HepG2 (cell line): ENCODE measurements around the gene TARBP2. TPM values are rescaled to one million over a fixed set of nuclear protein-coding genes. Genes with fewer than 3 reads are reported as not detected.

ENCODE experiments used
- ARID2 ChIP-seq: sonication (generic); formaldehyde crosslinking; IDR thresholded peaks from 2 replicates; pipeline ENCODE4 v1.8.1; 2022; ENCODE audit warnings: mild to moderate bottlenecking, missing genetic modification reagents, borderline replicate concordance
- CENPT ChIP-seq: sonication (generic); formaldehyde crosslinking; IDR thresholded peaks from 2 replicates; pipeline ENCODE4 v1.8.0; 2022; ENCODE audit warnings: low read depth, mild to moderate bottlenecking, moderate library complexity, missing genetic modification reagents
- GPN1 ChIP-seq: sonication (generic); formaldehyde crosslinking; IDR thresholded peaks from 2 replicates; pipeline ENCODE4 v1.5.1; 2020; ENCODE audit warnings: missing genetic modification reagents, borderline replicate concordance
- KAT2B ChIP-seq: fragments of 150-350 bp; IDR thresholded peaks from 2 replicates; pipeline ENCODE4 v1.6.1; 2014; ENCODE audit warnings: low read depth, low read length, borderline replicate concordance
- KAT7 ChIP-seq: IDR thresholded peaks from 2 replicates; pipeline ENCODE4 v1.6.1; 2018; ENCODE audit warnings: borderline replicate concordance, missing compliant biosample characterization
- KLF11 ChIP-seq: IDR thresholded peaks from 2 replicates; pipeline ENCODE4 v1.6.1; 2016; ENCODE audit warnings: missing compliant biosample characterization
- KMT2B ChIP-seq: IDR thresholded peaks from 2 replicates; pipeline ENCODE4 v1.6.1; 2016; ENCODE audit warnings: missing genetic modification reagents, missing compliant biosample characterization
- MTF2 ChIP-seq: sonication (generic); formaldehyde crosslinking; IDR thresholded peaks from 2 replicates; pipeline ENCODE4 v1.5.0; 2020; ENCODE audit warnings: missing genetic modification reagents, borderline replicate concordance
- PHB2 ChIP-seq: fragments of 450-650 bp; IDR thresholded peaks from 2 replicates; pipeline ENCODE4 v1.6.1; 2018; ENCODE audit not compliant: partially characterized antibody
- REXO4 ChIP-seq: sonication (generic); formaldehyde crosslinking; IDR thresholded peaks from 2 replicates; pipeline ENCODE4 v1.8.0; 2022; ENCODE audit warnings: missing genetic modification reagents, mild to moderate bottlenecking, borderline replicate concordance
- RORA ChIP-seq: sonication (generic); formaldehyde crosslinking; IDR thresholded peaks from 2 replicates; pipeline ENCODE4 v1.5.0; 2020; ENCODE audit warnings: mild to moderate bottlenecking, missing genetic modification reagents, moderate library complexity
- ZNF264 ChIP-seq: sonication (generic); formaldehyde crosslinking; IDR thresholded peaks from 2 replicates; pipeline ENCODE4 v1.4.0; 2020; ENCODE audit warnings: missing genetic modification reagents
- ZNF317 ChIP-seq: sonication (generic); formaldehyde crosslinking; IDR thresholded peaks from 2 replicates; pipeline ENCODE4 v1.5.0; 2020; ENCODE audit warnings: mild to moderate bottlenecking, missing genetic modification reagents
- ZNF367 ChIP-seq: sonication (generic); formaldehyde crosslinking; IDR thresholded peaks from 2 replicates; pipeline ENCODE4 v1.4.0; 2020; ENCODE audit warnings: missing genetic modification reagents, borderline replicate concordance
- polyA plus RNA-seq, 8 experiments: library from polyadenylated mRNA; depleted of rRNA in 3 of 8; stranded (reverse) in 7 of 8; unstranded in 1 of 8; fragments of >200 nt; fragmentation: Illumina TruSeq in 4 of 8; extraction: Trizol in 4 of 8; gene quantifications; 2 replicates each; pipeline versions ENCODE4 v1.2.1 to v1.2.3, GENCODE V29; 2011 to 2016; ENCODE audit warnings: low read depth in 4 of 8, missing spikeins in 1 of 8, mixed read lengths in 1 of 8; ENCODE audit not compliant: insufficient read depth in 1 of 8
- total RNA-seq, 5 experiments: library from RNA; depleted of rRNA; stranded (reverse); fragments of >200 nt; fragmentation: Illumina TruSeq; extraction: Trizol; gene quantifications; 2 replicates each; pipeline ENCODE4 v1.2.3, GENCODE V29; 2016; ENCODE audit warnings: low read depth in 1 of 5
- TF ChIP-seq, protein P1 (sequence below): sonication (generic); formaldehyde crosslinking; IDR thresholded peaks from 2 replicates; pipeline ENCODE4 v1.8.0; 2022; ENCODE audit warnings: mild to moderate bottlenecking, missing genetic modification reagents, moderate library complexity
- TF ChIP-seq, protein P2 (sequence below), 2 experiments: sonication (generic) in 1 of 2; formaldehyde crosslinking in 1 of 2; IDR thresholded peaks; 2 replicates each; pipeline versions ENCODE4 v1.5.1 to v1.6.1; 2011 to 2020; ENCODE audit warnings: borderline replicate concordance in 1 of 2, low read depth in 1 of 2, low read length in 1 of 2, mild to moderate bottlenecking in 1 of 2, missing genetic modification reagents in 1 of 2, moderate library complexity in 1 of 2
- TF ChIP-seq, protein P3 (sequence below): sonication (generic); formaldehyde crosslinking; IDR thresholded peaks from 2 replicates; pipeline ENCODE4 v1.4.0; 2020; ENCODE audit warnings: missing genetic modification reagents
- TF ChIP-seq, protein P4 (sequence below): sonication (generic); formaldehyde crosslinking; IDR thresholded peaks from 2 replicates; pipeline ENCODE4 v1.5.0; 2020; ENCODE audit warnings: missing genetic modification reagents

Gene TARBP2
- total and polyA plus RNA-seq, 2 of the 13 experiments (the other 11 are each of a cell fraction or from before 2014, with no cell fraction given), result 47.0 to 55.5 TPM

GRCh38 chr12:53492830-53493609 lies 8.1 kb upstream of the TARBP2 start (continued):
- TF ChIP-seq, protein P1, sequence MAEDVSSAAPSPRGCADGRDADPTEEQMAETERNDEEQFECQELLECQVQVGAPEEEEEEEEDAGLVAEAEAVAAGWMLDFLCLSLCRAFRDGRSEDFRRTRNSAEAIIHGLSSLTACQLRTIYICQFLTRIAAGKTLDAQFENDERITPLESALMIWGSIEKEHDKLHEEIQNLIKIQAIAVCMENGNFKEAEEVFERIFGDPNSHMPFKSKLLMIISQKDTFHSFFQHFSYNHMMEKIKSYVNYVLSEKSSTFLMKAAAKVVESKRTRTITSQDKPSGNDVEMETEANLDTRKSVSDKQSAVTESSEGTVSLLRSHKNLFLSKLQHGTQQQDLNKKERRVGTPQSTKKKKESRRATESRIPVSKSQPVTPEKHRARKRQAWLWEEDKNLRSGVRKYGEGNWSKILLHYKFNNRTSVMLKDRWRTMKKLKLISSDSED (CRISPR knock-in tag), result no peak
- TF ChIP-seq ZNF317 (CRISPR knock-in tag) (0 out of 2 replicates have a peak, but pooled peaks have one; percentile 53), KMT2B (CRISPR knock-in tag) (no peak), PHB2 (no peak), KAT2B (no peak), MTF2 (CRISPR knock-in tag) (no peak), CENPT (no peak), REXO4 (CRISPR knock-in tag) (no peak), ZNF367 (CRISPR knock-in tag) (no peak), GPN1 (CRISPR knock-in tag) (no peak), RORA (CRISPR knock-in tag) (no peak), KLF11 (CRISPR knock-in tag) (no peak), KAT7 (CRISPR knock-in tag) (no peak), ARID2 (CRISPR knock-in tag) (0 out of 2 replicates have a peak, but pooled peaks have one; percentile 18), ZNF264 (CRISPR knock-in tag) (0 out of 2 replicates have a peak, but pooled peaks have one; percentile 42)
- TF ChIP-seq, protein P2, sequence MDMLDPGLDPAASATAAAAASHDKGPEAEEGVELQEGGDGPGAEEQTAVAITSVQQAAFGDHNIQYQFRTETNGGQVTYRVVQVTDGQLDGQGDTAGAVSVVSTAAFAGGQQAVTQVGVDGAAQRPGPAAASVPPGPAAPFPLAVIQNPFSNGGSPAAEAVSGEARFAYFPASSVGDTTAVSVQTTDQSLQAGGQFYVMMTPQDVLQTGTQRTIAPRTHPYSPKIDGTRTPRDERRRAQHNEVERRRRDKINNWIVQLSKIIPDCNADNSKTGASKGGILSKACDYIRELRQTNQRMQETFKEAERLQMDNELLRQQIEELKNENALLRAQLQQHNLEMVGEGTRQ (IDR thresholded peaks at IDR 0.05; ENCODE audit: low read depth, low read length), result peak; percentile 91
- TF ChIP-seq, protein P2 (CRISPR knock-in tag; IDR thresholded peaks at IDR 0.05; ENCODE audit: borderline replicate concordance), result peak; percentile 94
- TF ChIP-seq, protein P3, sequence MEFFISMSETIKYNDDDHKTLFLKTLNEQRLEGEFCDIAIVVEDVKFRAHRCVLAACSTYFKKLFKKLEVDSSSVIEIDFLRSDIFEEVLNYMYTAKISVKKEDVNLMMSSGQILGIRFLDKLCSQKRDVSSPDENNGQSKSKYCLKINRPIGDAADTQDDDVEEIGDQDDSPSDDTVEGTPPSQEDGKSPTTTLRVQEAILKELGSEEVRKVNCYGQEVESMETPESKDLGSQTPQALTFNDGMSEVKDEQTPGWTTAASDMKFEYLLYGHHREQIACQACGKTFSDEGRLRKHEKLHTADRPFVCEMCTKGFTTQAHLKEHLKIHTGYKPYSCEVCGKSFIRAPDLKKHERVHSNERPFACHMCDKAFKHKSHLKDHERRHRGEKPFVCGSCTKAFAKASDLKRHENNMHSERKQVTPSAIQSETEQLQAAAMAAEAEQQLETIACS, result no peak
- TF ChIP-seq, protein P4, sequence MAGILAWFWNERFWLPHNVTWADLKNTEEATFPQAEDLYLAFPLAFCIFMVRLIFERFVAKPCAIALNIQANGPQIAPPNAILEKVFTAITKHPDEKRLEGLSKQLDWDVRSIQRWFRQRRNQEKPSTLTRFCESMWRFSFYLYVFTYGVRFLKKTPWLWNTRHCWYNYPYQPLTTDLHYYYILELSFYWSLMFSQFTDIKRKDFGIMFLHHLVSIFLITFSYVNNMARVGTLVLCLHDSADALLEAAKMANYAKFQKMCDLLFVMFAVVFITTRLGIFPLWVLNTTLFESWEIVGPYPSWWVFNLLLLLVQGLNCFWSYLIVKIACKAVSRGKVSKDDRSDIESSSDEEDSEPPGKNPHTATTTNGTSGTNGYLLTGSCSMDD (CRISPR knock-in tag), result no peak
